Tibial nerve (tissue), 4 donors: ENCODE results near the gene PTPRG. TPM values are rescaled to one million over a fixed set of nuclear protein-coding genes. Genes with fewer than 3 reads are reported as not detected.

Experiments used
- DNase-seq, 2 donors: peaks; one replicate each; pipeline ENCODE4 v3.0.0-alpha.2; 2019; ENCODE audit warnings: low spot score in 2 of 2
- H3K27ac ChIP-seq, 4 donors: fragments of 200-600 bp; sonication (generic) in 3 of 4; one replicate each; pipeline ENCODE4 v1.5.1; 2017 to 2019; ENCODE audit warnings: mild to moderate bottlenecking in 1 of 4
- H3K27me3 ChIP-seq, 2 donors: fragments of 200-600 bp; sonication (generic) in 1 of 2; one replicate each; pipeline versions ENCODE4 v1.5.1 to v1.6.0; 2017 to 2019
- H3K36me3 ChIP-seq, 3 donors: fragments of 200-600 bp; sonication (generic); one replicate each; pipeline ENCODE4 v1.5.1; 2018 to 2019
- H3K4me1 ChIP-seq, 4 donors: fragments of 200-600 bp; sonication (generic) in 3 of 4; one replicate each; pipeline ENCODE4 v1.5.1; 2017 to 2019
- H3K4me3 ChIP-seq, 4 donors: fragments of 200-600 bp; sonication (generic) in 3 of 4; one replicate each; pipeline ENCODE4 v1.5.1; 2017 to 2019; ENCODE audit warnings: mild to moderate bottlenecking in 1 of 4, moderate library complexity in 1 of 4
- H3K9me3 ChIP-seq, 4 donors: fragments of 200-600 bp; sonication (generic) in 3 of 4; one replicate each; pipeline ENCODE4 v1.5.1; 2017 to 2019
- EP300 ChIP-seq, 2 donors: sonication (generic); formaldehyde crosslinking; IDR thresholded peaks; one replicate each; pipeline ENCODE4 v1.6.1; 2017; ENCODE audit warnings: antibody characterized with exemption in 2 of 2, mild to moderate bottlenecking in 1 of 2
- POLR2A ChIP-seq, 2 donors: fragments of 450-650 bp; IDR thresholded peaks; one replicate each; pipeline ENCODE4 v1.6.1; 2017; ENCODE audit warnings: antibody characterized with exemption in 2 of 2, mild to moderate bottlenecking in 2 of 2, moderate library complexity in 2 of 2
- WGBS, 2 donors: methylation state at CpG; one replicate each; pipeline ENCODE4 v1.1.5; 2018; 5-methylcytosine and 5-hydroxymethylcytosine counted together
- total RNA-seq, 4 donors: library from RNA; depleted of rRNA; stranded (reverse); fragments of >200 nt; gene quantifications; one replicate each; pipeline ENCODE4 v1.1.0, GENCODE V29; 2016
- TF ChIP-seq, protein P1 (sequence below), 5 experiments: fragments of 200-600 bp in 3 of 5; fragments of 450-650 bp in 2 of 5; sonication (generic) in 3 of 5; IDR thresholded peaks; one replicate each; pipeline ENCODE4 v1.5.1; 2016 to 2019; ENCODE audit warnings: antibody characterized with exemption in 5 of 5, mild to moderate bottlenecking in 3 of 5, moderate library complexity in 2 of 5

PTPRG gene
- total RNA-seq, 4 donors from 2014 or later: 112 to 174 (median 121) TPM

DNA sequence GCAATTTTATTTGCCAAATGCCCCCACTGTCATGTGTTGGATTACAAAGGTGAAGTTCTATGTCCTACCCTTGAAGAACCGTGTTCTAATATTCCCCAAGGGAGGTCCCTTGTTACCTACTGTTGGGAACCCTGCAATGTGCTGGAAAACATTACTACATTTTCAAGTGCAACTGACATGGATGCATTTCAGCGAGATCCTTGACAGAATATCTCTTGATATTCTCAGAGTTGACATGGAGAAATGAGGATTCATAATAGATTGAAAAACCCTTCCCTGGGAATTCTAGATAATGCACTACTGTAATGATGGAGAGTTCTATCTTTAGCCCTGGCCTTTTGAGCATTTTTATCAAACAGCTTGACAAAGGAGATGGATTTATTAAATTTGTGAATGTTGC, 414.6 kb downstream of the PTPRG start:
- Histone ChIP-seq H3K36me3 (no peaks in the 10 kb centered on the region), H3K9me3 (no peaks in the 10 kb centered on the region), H3K27ac (no peak overlapping the region), H3K4me1 (peaks cover 0 to 2% (median 0%) of the 10 kb centered on the region in 4 donors), H3K4me3 (no peak overlapping the region), H3K27me3 (no peaks in the 10 kb centered on the region)
- TF ChIP-seq, protein P1, sequence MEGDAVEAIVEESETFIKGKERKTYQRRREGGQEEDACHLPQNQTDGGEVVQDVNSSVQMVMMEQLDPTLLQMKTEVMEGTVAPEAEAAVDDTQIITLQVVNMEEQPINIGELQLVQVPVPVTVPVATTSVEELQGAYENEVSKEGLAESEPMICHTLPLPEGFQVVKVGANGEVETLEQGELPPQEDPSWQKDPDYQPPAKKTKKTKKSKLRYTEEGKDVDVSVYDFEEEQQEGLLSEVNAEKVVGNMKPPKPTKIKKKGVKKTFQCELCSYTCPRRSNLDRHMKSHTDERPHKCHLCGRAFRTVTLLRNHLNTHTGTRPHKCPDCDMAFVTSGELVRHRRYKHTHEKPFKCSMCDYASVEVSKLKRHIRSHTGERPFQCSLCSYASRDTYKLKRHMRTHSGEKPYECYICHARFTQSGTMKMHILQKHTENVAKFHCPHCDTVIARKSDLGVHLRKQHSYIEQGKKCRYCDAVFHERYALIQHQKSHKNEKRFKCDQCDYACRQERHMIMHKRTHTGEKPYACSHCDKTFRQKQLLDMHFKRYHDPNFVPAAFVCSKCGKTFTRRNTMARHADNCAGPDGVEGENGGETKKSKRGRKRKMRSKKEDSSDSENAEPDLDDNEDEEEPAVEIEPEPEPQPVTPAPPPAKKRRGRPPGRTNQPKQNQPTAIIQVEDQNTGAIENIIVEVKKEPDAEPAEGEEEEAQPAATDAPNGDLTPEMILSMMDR (IDR thresholded peaks at IDR 0.05): no peak
- no peak for TF ChIP-seq POLR2A (IDR thresholded peaks at IDR 0.05)
- TF ChIP-seq EP300 (IDR thresholded peaks at IDR 0.05): no peak
- 66 to 78% methylated on average over 2 of the region's 2 CpGs for WGBS, 2 donors
- DNase-seq: no peak

DNA sequence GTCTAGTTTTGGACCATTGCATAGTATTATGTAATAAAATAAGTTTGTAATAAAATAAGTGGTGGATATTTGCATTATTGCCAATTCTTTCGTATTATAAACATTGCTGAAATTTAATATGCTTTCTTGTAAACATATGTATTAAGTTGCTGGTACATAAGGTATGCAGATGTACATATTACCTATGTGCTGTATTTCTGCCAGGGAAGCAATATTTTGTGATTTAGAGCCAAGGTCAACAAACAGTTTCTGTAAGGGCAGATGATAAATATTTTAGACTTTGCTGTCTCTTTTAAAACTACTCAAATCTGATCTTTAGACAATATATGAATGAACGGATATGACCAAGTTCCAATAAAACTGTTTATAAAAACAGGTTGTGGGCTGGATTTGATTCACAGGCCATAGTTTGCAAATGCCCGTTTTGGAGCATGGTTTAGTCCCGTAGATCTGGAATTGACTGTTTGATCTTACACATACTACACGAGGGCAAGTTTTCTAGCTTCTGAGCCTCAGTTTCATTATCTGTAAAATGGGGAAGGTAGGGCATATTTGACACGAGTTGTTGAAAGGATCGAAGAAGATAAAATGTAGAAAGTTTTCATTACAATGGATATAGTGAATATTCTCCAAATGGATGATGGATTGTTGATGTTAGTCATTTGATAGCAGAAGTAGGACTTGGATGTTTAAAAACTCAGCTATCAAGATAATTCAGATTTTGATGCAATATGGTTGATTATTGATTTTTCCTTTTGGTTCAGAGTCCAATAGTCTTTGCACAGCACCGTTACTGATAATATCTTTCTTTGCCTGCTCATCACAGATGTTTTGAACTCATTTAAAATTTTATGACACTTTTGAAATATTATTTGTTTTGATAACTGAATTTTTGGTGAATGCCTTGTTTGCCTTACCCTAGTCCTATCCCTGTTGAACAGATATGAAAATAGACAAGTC, 417.4 kb downstream of the PTPRG start:
- Histone ChIP-seq H3K9me3 (no peaks in the 10 kb centered on the region), H3K4me1 (peaks cover 0 to 2% (median 0%) of the 10 kb centered on the region in 4 donors), H3K4me3 (no peak overlapping the region), H3K27me3 (no peaks in the 10 kb centered on the region), H3K36me3 (no peaks in the 10 kb centered on the region), H3K27ac (no peak overlapping the region)
- 83 to 91% methylated on average over 8 of the region's 8 CpGs for WGBS, 2 donors
- TF ChIP-seq, protein P1 (IDR thresholded peaks at IDR 0.05): no peak
- TF ChIP-seq POLR2A (IDR thresholded peaks at IDR 0.05) (no peak), EP300 (IDR thresholded peaks at IDR 0.05) (no peak)
- DNase-seq: no peak

DNA sequence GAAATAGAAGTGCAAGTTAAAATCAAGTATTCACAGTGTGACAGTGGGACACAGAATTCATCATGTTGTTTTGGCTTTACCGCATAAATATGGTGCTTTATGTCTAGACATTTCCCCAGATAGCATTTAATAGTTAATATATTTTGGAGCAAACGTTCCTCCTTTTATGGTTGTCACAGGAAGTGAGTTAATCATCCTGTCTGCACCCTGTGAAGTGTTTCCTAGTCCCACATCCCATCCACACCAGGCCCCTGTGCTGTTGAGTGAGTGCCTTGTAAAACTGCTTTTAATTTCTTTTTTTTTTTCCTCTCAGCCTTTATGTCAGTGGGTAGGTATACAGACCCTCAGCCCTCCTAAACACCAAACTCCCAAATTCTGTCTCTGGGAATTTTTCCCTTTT, 418.3 kb downstream of the PTPRG start:
- Histone ChIP-seq H3K9me3 (no peaks in the 10 kb centered on the region), H3K27me3 (no peaks in the 10 kb centered on the region), H3K36me3 (no peaks in the 10 kb centered on the region), H3K4me3 (no peak overlapping the region), H3K27ac (no peak overlapping the region), H3K4me1 (peaks cover 0 to 2% (median 0%) of the 10 kb centered on the region in 4 donors)
- no peak for DNase-seq
- no peak for TF ChIP-seq EP300 (IDR thresholded peaks at IDR 0.05)
- no peak for TF ChIP-seq POLR2A (IDR thresholded peaks at IDR 0.05)
- TF ChIP-seq, protein P1 (IDR thresholded peaks at IDR 0.05): no peak
- 42 to 46% methylated on average over 2 of the region's 2 CpGs for WGBS, 2 donors

DNA sequence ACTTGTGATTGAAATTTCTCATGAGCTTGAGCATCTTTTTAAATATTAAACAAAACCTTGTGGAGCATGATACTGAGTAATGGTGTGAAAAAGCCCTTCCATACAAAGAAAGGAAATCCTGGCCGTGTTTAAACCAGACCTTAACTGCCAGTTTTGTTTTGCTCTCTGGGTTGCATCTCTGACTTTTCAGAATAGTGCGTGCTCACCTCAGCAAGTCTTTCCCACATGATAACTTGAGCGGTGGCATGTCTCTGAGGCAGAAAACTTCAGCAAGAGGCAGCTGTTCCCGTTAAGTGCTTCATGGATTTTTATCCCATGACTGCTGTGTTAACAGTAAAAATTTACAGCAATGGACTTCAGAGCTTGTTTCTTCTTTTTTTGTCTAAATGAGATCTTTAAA, 418.7 kb downstream of the PTPRG start:
- Histone ChIP-seq H3K36me3 (no peaks in the 10 kb centered on the region), H3K27me3 (no peaks in the 10 kb centered on the region), H3K4me3 (no peak overlapping the region), H3K27ac (no peak overlapping the region), H3K9me3 (no peaks in the 10 kb centered on the region), H3K4me1 (peaks cover 0 to 3% (median 0%) of the 10 kb centered on the region in 4 donors)
- no peak for DNase-seq
- no peak for TF ChIP-seq POLR2A (IDR thresholded peaks at IDR 0.05)
- TF ChIP-seq, protein P1 (IDR thresholded peaks at IDR 0.05): no peak
- TF ChIP-seq EP300 (IDR thresholded peaks at IDR 0.05): no peak
- 65 to 72% methylated on average over 4 of the region's 4 CpGs for WGBS, 2 donors

DNA sequence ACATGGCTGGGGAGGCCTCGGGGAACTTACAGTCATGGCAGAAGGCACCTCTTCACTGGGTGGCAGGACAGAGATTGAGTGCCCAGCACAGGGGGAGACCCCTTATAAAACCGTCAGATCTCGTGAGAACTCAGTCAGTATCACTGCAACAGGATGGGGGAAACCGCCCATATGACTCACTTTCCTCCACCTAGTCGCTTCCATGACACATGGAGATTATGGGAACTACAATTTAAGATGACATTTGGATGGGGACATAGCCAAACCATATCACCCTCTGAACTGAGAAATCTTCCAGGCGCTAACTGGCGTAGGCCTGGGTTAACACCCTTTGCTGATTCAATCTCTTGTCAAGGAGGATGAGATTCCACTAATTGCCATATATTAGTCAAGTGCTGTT, 419.7 kb downstream of the PTPRG start:
- no peak overlapping the region for H3K4me3 ChIP-seq
- H3K9me3 ChIP-seq: no peaks in the 10 kb centered on the region
- H3K27ac ChIP-seq: no peak overlapping the region
- no peak for DNase-seq
- TF ChIP-seq POLR2A (IDR thresholded peaks at IDR 0.05): no peak
- TF ChIP-seq, protein P1 (IDR thresholded peaks at IDR 0.05): no peak
- H3K4me1 ChIP-seq: peaks cover 0 to 5% (median 0%) of the 10 kb centered on the region in 4 donors
- 91 to 93% methylated on average over 7 of the region's 7 CpGs for WGBS, 2 donors
- H3K36me3 ChIP-seq: no peaks in the 10 kb centered on the region
- H3K27me3 ChIP-seq: no peaks in the 10 kb centered on the region
